HG02798 (cell line): ENCODE results near the gene CROCC2.

Experiments
- ATAC-seq: cut with Tn5 transposase; IDR thresholded peaks from one replicate; pipeline ENCODE4 v1.9.1; 2021; ENCODE audit warnings: mild to moderate bottlenecking; ENCODE audit not compliant: unreplicated experiment, poor library complexity

The CROCC2 gene

DNA sequence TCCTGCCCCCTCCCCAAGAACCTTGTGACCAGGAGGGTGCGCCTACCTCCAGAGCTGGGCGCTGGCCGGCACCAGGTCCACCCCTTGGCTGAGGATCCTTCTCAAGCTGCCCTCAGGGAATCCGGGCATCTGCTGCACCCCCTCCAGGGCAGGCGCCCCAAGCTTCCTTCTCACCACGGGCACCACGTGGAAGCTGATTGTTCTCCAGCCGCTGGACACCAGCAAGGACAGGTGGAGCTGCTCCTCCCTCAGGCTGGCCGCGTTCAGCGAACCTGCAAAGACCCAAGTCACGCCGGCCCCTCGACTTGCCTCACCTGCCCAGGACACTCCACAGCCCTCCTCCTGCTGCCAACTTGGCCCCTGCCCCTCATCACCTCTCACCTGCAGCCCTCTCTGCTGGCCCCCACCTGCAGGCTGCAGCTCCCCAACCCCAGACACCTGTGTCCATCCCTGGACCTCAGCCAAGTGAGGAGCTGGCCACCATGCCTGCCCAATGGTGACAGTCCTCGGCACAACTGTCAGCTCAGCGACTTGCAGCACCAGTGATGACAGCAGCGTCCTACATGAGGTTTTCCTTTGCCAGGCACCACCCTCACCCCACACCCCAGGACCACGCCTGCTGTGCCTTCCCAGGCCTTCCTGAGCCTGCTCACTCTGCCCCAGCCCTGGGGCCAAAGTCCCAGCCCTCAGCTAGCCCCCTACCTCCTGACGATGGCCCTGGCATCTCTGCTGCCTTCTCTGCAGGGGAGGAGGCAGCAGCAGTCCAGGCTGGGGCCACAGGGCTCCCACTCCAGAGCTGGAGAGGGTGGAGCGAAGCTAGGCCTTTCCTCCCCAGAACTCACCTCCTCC lies 14.4 kb upstream of the CROCC2 start:
- ATAC-seq, result no peak

DNA sequence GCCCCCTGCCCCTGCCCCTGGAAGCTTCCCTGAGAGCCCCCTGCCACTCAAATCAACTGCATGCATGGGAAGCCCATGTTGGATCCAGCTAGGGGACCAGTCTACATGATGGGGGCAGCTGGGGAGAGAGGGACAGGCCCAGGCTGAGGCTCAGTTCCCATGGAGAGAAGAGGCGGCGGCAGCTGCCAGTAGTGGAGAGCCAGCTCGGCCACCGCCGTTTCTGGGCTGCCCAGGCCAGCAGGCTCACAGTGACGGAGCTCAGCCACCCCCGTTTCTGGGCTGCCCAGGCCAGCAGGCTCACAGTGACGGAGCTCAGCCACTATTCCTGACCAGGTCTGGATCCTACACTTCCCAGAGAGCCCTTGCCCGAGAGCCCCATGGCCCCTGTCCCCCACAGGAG lies 13.8 kb upstream of the CROCC2 start:
- no peak for ATAC-seq

DNA sequence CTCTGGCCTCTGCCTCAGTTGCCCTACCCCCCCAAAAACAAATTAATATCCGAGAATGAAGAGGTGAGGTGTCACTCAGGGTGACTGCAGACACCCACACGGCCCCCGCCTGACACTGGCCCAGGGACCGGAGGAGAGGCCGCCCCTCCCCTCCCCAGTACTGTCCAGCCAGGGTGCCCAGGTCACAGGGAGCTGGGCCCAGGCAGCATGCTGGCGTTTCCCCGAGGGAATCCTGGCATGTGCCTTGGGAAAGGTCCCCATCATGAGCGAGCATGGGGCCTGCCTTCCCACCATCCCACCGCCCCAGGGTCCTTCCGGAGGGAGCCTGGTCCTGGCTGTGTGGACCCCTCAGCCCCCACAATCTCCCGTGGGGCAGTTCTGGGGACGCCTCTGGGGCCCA lies 13.2 kb upstream of the CROCC2 start:
- no peak for ATAC-seq

DNA sequence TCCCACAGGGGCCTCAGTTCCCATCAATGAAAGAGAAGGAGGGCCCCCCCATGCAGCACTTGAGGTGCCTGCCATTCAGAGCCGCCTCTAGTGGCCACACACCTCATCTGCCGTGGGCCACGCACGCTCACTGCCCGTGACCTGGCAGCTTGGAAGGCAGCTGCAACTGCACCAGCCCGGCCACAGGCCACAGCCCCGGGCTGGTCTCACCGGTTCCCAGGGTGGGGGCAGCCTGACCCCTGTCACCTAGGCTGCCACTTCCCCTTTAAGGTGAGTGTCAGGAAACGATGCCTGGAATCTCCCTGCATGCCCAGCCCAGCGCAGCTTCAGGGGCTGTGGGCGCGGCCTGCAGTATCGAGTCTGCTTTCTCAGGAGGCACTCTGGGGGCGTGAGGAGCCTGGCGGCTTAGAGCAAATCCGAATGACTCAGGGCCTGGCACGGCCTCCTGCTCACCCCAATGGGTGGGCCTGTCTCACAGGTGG lies 12.7 kb upstream of the CROCC2 start:
- no peak for ATAC-seq

DNA sequence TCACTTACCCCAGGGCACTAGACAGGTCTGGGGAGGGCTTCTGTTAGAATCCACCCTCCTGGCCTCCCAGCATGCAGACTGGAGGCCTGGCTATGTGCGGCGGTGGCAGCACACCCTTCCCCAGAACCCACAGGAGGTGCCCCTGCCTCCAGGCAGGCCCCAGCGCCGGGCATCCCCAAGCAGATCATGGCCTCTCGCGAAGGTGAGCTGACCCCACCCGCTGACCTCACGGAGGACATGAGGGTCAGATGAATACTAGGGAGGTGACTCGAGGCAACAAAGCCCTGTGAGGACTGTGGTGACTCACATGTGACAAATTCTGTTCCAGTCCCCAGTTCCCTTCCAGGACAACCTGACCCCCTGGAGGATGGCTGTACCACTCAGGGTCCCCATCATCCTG lies 12.1 kb upstream of the CROCC2 start:
- ATAC-seq, result no peak

DNA sequence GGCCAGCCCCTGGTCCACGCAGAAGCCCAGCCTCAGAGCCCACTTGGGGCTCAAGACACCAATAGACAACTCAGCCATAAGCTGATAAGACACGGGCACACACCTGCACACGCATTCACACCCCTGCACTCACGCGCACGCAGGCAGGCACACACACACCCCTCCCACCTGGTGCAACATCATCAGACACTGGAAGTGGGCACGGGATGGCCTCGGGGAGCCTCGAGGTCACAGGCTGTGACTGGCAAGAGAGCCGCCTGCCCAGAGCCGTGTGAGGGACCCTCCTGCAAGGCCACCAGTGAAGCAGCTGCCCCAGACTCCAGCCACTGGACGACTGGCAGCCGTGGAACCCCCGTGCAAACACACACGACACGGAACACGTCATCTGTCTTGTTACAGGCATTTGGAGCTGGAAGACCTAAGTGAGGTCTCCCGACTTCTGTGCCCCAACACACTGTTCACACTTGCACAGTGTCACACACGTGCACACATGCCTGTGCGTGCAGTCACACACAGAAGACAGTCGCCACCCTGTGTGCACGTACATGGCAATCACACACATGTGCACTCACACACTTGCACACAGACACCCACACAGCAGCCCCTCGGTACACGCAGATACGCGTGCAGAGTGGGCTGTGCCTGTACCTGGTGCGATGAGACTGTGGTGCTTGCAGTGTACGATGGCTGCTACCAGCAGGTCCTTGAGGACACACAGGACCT lies 11.1 kb upstream of the CROCC2 start:
- no peak for ATAC-seq

DNA sequence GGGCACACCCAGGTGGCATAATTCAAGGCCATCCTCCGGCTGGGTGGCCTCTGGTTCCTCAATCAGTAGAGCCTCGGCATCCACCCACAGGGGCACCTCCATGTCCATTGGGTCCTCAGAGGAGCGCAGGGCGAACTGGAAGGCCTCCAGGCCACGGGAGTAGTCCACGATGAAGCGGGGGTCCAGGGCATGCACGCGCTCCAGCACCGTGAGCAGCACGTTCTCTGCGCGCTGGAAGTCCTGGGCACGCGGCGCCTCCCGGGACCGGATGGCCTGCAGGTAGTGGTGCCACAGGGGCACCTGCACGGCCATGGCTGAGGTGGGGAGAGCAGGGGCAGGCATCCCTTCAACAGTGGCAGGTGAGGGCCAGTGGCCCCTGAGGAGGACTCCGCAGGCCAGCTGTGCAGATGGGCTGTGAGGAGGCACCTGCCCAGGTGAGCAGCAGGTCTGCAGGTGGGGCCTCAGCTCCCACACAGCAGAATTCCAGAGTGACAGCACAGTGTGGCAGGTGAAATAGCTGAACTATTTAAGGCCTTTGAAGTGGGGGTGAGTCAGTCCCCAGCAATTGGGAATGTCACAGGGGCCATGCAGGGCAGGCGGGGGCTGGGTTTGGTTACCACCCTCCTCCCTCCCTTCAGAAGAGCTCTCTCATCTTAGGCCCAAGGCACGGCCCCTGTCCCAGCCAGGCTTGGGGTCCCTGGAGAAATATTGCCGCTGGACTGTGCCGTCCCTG lies 10.3 kb upstream of the CROCC2 start, which contains the start of gene MAB21L4:
Gene MAB21L4 (minus strand): TSS at position 501 of the 733 bp plus-strand sequence. CDS start 159 bp downstream, at position 342.
- ATAC-seq, result no peak

DNA sequence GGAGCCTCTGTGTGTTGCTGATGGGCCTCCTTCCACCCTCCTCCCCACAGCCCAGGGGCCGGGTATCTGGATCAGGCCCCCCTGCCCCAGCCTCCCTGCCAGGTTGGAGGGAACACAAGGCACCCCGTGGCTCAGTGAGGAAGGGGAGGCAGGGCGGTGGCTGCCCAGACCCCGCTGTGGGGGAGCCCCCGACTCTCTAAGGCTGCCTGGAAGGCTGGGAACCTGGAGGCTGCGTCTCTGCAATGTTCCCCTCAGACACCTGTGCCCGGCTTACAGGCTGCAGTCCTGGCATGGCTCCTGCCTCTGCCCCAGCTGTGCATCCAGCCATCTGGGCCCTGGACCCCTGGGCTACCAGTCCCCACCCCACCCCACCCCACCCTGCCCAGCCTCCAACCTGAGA lies 9.7 kb upstream of the CROCC2 start:
- no peak for ATAC-seq

DNA sequence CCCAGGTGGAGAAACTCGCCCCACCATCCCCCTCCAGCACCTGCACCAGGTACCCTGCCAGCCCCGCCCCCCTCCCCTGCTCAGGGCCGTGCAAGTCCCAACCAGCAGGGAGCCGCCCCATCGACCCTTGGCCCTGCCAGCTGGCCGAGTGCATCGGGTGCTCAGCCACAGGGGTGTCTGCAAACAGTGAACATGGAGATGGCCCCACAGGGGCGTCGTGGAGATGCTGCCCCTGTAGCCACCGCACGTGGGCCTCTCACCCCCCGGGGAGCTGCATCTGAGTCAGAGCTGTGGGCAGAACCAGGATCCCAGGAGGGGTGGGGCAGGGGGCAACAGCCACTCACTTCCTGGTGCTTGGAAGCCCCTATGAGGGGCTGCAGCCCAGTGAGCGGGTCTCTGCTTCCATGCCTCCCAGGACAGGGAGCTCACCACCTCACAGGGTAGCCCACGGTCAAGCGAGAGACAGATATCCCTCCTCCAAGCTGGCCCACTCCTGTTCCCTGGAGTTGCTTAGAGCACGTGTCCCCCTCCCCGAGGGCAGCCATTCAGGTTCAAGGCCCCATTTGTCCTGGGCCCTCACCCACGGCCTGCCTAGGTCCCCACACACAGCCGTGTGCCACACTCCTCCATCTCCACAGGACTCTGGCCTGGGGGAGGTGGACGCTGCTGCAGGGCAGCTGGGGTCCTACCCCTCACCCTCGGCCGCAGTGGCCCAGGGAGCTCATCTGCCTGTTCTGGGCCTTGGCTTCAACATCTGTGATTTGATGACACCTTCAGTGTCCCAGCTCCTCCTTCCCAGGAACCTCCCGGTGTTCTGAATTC lies 9.1 kb upstream of the CROCC2 start:
- ATAC-seq, result no peak

DNA sequence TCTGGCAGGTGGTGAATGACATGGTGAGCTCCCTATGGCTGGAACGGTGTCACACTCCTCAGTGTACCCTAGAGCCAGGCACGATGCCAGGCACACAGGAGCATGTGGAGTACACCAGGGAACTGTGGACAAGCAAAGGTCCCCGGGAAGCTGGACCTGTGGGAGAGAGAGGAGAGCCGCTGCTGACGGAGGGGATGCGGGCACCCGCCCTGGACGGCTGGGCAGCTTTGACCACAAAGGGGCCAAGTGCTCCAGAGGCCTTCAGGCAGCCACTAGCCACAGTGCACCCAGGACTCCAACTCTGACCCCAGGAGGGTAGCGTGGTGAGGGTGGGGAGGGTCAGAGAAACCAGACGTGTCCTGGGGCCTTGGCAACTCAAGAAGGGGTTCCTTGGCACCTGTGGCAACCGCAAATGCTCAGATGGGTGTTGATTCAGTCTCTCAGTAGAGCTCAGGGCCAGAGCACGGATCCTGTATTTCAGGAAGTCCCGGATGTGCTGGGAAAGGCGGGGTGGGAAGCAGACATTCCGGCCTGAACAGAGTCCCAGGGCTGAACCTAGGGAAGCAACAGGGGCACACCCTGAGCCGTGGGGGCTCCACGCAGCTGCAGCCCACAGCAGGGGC lies 7.9 kb upstream of the CROCC2 start:
- no peak for ATAC-seq

DNA sequence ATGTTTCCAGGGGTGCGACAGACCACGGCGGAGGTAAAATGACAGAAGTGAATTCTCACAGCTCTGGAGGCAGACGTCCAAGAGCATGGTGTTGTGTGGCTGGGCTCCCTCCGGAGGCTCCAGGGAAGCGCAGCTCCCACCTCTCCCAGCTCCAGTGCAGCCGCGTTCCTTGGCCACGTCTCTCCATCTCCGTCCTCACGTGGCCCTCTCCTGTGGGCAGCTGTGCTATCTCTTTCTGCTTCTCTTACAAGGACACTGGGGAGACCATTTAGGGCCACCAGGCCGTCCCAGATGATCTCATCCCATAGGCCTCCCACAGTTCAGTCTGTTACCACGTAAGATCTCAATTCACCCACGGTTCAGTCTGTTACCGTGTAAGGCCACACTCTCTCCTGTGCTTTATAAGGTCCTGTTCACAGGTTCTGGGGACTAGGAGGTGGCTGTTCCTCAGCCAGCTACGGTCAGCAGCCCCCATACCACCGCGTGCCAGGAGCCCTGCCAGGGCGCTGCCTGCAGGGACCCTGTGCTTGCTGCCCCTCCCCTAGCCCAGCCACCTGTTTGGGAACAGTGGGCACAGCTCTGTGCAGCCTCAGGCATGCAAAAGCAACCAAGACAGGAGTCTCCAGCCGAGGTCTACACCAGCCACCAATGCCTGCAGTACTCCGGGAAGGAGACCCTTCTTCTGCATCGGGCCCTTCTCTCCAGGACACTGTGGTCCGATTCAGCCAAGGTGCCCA lies 7.2 kb upstream of the CROCC2 start:
- ATAC-seq, result no peak

DNA sequence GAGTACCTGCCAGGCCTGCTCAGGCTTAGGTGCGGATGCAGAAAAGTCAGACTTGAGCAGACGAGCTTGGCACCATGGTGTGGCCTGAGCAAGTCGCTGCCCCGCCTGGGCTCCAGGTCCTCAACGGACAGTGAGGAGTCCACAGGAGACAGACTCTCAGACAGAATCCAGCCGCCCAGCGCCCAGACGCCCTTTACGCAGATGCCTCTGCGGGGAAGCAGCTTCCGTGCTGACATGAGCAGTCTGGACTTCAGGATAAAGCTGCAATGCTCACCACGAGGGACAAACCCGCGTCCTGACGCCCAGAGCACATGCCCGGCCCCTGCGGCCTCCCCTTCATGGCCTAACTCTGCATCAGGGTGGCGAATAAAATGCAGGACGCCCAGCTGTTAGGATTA lies 6.7 kb upstream of the CROCC2 start:
- ATAC-seq, result no peak

DNA sequence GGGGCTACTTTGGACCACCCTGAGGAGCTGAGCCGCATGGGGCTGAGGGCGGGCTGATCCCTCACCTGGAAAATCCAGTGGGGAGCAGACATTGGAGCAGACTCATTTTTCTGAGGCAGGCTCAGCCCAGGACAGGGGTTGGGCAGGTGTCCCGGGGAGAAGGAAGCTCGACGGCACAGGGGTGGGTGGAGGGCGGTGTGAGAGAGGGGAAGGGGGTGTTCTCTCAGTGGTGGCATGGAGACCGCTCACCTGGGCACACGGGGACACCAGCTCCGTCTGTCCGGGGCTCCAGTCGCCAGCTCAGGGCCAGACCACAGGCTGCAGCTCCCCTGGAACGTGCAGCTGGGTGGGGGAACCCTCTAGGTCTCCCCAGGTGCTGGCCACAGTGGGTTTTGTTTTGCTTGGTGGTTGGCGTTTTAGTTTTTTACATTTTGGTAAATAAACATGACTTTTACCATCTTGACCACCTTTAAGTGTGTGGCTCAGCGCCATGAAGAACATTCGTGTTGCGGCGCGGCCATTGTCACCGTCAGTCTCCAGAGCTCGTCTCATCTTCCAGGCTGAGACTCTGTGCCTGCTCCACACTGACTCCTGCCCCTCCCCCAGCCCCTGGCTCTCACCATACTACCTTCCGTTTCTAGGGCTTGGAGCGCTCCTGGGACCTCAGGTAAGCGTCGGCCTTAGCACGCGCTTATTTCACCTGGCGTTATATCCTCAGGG lies 5.8 kb upstream of the CROCC2 start:
- ATAC-seq, result no peak

DNA sequence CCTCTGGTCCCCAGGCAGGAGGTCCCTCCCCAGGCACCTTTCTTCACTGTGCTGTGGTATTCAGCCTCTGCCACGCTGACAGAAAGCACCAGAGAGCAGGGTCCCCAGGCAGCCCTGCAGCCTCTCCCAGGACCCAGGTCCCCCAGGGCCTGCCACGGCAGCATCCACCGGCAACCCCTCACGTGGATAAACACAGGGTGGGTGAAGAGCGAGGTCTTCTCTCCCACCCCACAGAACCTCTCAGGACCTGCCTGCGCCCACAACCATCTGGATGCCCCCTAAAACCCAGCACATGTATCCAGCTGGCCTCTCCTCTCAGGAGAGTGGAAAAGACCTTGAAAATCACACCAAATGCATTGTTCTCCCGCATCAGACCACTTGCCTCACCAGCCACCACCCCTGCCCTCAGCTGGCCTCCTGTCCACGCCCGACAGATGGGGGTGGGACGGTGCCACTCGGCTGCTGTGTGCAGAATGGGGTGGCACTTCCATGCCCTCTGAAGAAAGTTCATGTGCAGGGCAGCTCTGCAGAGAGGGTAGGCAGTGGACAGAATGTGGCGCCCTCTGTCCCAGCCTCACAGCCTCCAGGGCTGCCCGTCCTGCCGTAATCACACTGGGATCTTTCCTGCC lies 4.0 kb upstream of the CROCC2 start:
- no peak for ATAC-seq

DNA sequence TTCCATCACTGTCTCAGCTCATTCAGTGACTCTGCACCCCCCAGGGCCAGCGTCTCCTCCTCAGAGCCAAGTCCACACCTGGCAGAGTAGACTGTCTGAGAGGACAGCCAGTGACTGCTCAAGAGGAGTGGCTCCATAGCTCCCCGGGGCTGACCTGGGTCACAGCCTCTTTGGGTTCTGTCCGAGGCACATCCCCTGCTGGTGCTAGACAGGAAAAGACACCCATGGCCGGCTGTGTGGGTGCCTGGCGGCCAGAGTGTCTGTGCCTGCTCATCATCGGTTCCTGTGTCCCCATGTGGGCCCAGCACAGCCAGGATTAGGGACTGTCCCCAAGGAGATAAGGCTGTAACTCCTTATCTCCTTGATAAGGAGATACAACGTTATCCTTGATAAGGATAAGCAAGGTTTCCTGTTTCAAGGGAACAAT lies 3.5 kb upstream of the CROCC2 start:
- no peak for ATAC-seq

DNA sequence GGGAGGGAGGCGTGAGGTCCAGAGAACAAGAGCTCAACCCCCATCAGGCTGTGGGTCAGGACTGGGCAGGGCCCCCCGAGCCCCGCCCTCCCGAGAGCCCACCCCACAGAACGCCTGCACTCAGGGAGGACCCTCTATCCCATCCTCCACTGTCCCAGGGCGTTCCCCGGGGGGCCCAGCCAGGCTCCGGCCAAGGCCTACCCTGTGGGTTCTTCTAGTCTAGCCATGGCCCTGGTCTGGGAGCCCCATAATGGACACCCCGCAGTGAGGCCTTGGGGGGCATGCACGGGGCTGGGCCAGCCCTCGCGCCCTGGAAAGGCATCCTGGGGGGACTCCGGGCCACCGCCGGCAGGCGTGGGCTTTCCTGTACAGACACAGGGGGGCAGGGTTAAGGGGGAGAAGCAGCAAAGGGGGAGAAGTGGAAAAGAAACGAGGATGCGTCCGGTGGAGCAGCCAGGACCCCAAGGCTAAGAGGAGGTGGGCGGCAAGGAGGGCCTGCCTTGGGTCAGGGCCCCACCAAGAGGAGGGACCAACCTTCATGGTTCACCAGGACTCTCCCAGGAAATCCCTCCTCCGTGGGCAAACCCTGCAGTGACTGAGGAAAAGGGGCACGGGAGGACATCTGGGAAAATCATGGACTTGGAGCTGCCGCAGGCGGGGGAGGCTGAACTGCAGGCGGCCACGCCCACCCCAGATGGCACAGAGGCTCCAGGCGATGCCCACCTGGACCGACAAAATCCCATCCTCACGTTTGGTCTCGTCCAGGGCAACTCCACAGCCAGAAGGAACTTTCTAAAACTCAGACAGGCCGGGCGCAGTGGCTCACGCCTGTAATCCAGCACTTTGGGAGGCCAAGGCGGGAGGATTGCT lies 2.7 kb upstream of the CROCC2 start:
- no peak for ATAC-seq
